GM18907 (cell line): ENCODE data around the gene RNASE4.
"Not testable (repeated sequence)": the region's sequence is repeated elsewhere in the genome, so short reads cannot be mapped to it uniquely, and the experiment has no call there.

Experiments
- ATAC-seq: cut with Tn5 transposase; IDR thresholded peaks from one replicate; pipeline ENCODE4 v1.9.1; 2021; ENCODE audit warnings: mild to moderate bottlenecking, moderate library complexity; ENCODE audit not compliant: unreplicated experiment

Gene RNASE4

DNA sequence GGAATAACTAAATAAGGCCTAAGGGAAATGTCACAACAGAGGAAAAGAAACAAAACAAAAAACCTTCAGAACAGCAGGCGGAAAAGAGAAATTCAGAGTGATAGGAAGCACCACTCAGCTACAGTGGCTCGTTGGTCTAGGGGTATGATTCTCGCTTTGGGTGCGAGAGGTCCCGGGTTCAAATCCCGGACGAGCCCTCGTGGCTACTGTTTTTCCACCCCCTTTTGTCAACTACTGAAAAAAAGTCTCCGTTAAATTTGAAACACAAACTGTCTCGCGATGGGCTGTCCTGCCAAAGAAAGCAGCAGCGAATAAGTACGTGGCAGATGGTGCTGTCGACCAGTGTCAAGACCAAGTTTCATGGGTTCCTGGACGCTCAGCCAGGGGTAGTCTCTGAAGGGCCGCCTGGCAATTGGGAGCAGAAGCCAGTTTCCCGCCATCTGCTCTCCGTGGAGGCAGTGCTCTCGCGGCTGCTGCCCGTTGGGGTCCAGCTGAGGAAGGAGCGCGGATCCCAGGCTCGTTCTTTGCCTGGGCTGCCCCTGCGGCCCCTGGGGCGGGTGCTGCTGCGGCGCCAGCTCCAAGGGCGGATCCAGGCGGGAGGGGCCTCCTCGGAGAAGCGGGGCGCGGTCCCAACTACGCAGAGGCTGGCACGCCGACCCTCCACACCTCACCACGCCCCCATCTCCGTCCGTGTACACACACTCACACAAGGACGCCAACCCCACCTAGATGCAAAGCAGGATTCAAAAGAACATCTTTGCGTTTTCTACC lies at the start of gene RNASE4:
Gene RNASE4 (plus strand): TSS at position 670 of the 771 bp plus-strand sequence. CDS start 14,812 bp downstream, outside the sequence.
- ATAC-seq: peak; percentile 36

- no peak for ATAC-seq
These were observed 42.8 kb upstream of the RNASE4 start, which contains the start of gene OR6S1 for GRCh38 chr14:20641591-20641990. TSS of gene OR6S1 (minus strand) at chr14:20641691. CDS start at chr14:20641691, 0 bp downstream.

- no peak for ATAC-seq
These were observed 42.2 kb upstream of the RNASE4 start for GRCh38 chr14:20642182-20642581.

DNA sequence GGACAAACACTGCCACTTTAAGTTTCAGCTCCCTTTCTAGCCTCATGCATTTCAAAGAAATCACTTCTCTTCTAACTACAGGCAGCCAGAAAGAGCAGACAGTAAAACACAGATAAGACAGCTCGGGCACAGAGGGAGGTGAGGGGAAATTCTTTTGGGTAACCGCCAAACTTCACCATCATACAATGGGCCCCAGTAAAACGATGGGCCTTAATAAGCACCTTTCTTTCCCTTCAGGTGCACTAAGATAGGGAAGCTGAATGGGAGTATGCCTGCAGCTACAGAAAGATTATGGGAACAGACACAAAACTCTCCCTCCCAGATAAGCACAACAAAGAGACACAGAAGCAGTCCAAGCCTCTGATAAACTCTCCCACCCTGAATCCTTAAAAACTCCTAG lies 41.6 kb upstream of the RNASE4 start:
- ATAC-seq: not testable (repeated sequence)

GRCh38 chr14:20644520-20644919 lies 39.8 kb upstream of the RNASE4 start:
- ATAC-seq: no peak

DNA sequence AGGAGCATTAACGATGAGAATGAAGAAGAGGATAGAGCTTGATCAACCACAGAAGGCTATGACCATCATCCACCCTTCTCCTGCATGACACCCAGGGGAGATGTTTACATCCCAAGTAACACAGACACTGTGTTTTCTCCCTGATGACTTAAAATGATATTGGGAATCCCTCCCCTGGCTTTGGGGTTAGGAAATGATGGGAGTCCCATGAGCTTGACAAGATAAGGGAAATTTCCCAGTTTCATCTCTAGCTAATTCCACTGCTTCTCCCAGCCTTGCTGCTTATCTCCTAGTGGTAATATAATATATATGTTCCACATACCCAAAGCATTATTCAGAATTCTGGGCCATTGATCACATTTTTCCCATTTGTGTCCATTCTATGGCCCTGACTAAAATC lies 38.9 kb upstream of the RNASE4 start:
- ATAC-seq: no peak

DNA sequence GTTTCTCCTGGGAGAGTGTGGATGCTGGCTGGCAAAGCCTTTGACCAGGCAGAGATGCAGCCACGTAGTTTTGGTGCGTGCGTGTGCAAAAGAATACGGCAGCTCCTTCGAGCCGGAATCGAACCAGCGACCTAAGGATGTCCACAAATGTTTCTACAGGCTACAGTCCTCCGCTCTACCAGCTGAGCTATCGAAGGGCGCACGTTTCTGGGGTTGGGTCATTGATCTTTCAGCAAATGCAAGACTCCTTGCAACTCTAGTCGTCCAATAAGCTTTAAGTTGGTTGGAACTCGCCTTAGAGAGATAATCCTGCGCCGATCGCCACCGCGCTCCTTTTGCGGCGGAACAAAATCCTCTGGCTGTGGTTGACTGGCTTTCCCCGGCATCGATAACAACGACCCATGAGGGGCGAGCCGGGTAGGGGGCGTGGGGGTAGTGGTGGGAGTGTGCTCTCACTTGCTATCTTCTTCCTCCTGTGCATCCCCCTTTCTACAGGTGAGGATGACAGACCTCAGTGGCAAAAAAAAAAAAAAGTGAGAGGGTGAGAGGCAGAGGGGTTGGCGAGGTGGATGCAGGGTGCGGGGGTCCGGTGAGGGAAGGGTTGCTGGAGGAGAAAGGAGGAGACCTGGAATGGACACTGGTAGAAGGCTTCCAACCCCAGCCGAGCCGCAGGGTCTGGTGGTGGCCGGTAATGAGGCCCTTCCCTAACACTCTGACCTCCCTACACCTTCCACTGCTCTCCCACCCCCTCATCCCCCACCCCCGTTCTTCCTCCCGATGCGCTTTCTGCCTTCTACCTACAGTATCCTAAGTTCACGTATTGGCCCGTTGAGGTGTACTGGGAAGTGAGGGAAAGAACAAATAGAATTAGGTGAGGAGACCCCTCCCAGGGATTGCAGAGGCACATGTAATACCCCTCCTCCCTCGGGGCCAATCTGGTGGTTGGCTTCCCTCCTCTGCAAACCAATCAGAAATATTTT lies 31.1 kb upstream of the RNASE4 start:
- no peak for ATAC-seq

- ATAC-seq: no peak
These were observed 28.5 kb upstream of the RNASE4 start for GRCh38 chr14:20655851-20656250.

GRCh38 chr14:20656274-20656673 lies 28.1 kb upstream of the RNASE4 start:
- no peak for ATAC-seq

- ATAC-seq: no peak
These were observed 26.8 kb upstream of the RNASE4 start for GRCh38 chr14:20657216-20658211.

DNA sequence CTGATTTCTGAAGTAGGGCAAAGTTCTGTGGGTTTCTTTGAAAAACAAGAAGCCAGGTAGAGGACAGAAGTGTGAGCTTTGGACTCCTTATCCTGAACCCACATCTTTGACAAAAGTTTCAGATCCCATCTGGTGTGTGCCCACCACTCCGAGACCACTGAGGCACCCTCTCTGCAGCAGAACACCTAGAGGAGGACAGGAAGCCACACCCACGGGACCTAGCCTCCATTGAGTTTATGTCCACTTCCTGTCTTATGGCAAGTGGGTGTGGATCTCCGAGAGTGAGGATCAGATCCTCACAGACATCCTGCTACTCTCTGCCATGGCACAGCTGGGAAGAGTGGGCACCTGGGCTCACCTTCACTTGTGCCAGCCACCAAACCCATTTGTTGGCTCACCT lies 26.1 kb upstream of the RNASE4 start:
- no peak for ATAC-seq

- ATAC-seq: no peak
These were observed 25.0 kb upstream of the RNASE4 start for GRCh38 chr14:20659336-20659735.

- ATAC-seq: no peak
These were observed 24.5 kb upstream of the RNASE4 start for GRCh38 chr14:20659813-20660395.

- ATAC-seq: no peak
These were observed 23.2 kb upstream of the RNASE4 start for GRCh38 chr14:20661197-20661596.

- ATAC-seq: peak; percentile 75
These were observed 21.2 kb upstream of the RNASE4 start for GRCh38 chr14:20662968-20663732.

DNA sequence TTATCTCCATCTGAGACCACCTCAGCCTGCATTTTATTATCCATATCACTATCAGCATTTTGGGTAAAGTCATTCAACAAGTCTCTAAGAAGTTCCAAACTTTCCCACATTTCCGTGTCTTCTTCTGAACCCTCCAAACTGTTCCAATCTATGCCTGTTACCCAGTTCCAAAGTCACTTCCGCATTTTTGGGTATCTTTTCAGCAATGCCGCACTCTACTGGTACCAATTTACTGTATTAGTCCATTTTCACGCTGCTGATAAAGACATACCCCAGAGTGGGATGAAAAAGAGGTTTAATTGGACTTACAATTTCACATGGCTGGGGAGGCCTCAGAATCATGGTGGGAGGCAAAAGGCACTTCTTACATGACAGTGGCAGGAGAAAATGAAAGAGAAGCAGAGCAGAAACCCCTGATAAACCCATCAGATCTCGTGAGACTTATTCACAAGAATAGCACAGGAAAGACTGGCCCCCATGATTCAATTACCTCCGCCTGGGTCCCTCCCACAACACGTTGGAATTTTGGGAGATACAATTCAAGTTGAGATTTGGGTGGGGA lies 17.9 kb upstream of the RNASE4 start:
- not testable (repeated sequence) for ATAC-seq

- ATAC-seq: peak; percentile 83
These were observed 16.4 kb upstream of the RNASE4 start for GRCh38 chr14:20667957-20668356.

- no peak for ATAC-seq
These were observed 15.4 kb upstream of the RNASE4 start for GRCh38 chr14:20668969-20669368.
